SK-N-SH treated with all-trans-retinoic acid at 6 μM for 48 hours (cell line): ENCODE data around the gene HIRA.

Source experiments
- ATAC-seq: fragments of 200-7000 bp; cut with Tn5 transposase; 3 replicates; pipeline ENCODE4 v1.9.1; 2020; ENCODE audit warnings: mild to moderate bottlenecking, moderate library complexity
- ARNTL ChIP-seq: fragments of 450-650 bp; formaldehyde crosslinking; IDR thresholded peaks from 2 replicates; pipeline ENCODE4 v1.5.0; 2020; ENCODE audit warnings: low read depth, mild to moderate bottlenecking, moderate library complexity, borderline replicate concordance
- CSDC2 ChIP-seq: fragments of 250-450 bp; sonication (Bioruptor Pico); IDR thresholded peaks from 2 replicates; pipeline ENCODE4 v1.5.0; 2020; ENCODE audit warnings: mild to moderate bottlenecking, moderate library complexity
- CSRNP3 ChIP-seq: fragments of 250-450 bp; sonication (Bioruptor Pico); IDR thresholded peaks from 2 replicates; pipeline ENCODE4 v1.5.1; 2021; ENCODE audit warnings: mild to moderate bottlenecking, moderate library complexity
- ESRRG ChIP-seq: fragments of 250-450 bp; sonication (Bioruptor Pico); IDR thresholded peaks from 2 replicates; pipeline ENCODE4 v1.6.1; 2021; ENCODE audit warnings: mild to moderate bottlenecking
- GLIS3 ChIP-seq: fragments of 250-450 bp; sonication (Bioruptor Pico); IDR thresholded peaks from 2 replicates; pipeline ENCODE4 v1.5.0; 2020; ENCODE audit warnings: mild to moderate bottlenecking, moderate library complexity
- ISL1 ChIP-seq: fragments of 250-450 bp; sonication (Bioruptor Pico); IDR thresholded peaks from 2 replicates; pipeline ENCODE4 v2.1.2; 2022; ENCODE audit warnings: mild to moderate bottlenecking, moderate library complexity
- OSR1 ChIP-seq: fragments of 250-450 bp; sonication (Bioruptor Pico); IDR thresholded peaks from 2 replicates; pipeline ENCODE4 v1.8.0; 2022; ENCODE audit warnings: moderate library complexity, mild to moderate bottlenecking, inconsistent platforms
- PATZ1 ChIP-seq: fragments of 250-450 bp; sonication (Bioruptor Pico); IDR thresholded peaks from 2 replicates; pipeline ENCODE4 v1.8.0; 2020; ENCODE audit warnings: mild to moderate bottlenecking, moderate library complexity, borderline replicate concordance
- PPARA ChIP-seq: fragments of 250-450 bp; sonication (Bioruptor Pico); IDR thresholded peaks from 2 replicates; pipeline ENCODE4 v1.5.0; 2020; ENCODE audit warnings: mild to moderate bottlenecking, borderline replicate concordance
- RARB ChIP-seq: fragments of 250-450 bp; sonication (Bioruptor Pico); IDR thresholded peaks from 2 replicates; pipeline ENCODE4 v1.8.0; 2021; ENCODE audit warnings: mild to moderate bottlenecking, moderate library complexity
- SNAI2 ChIP-seq: fragments of 250-450 bp; sonication (Bioruptor Pico); IDR thresholded peaks from 2 replicates; pipeline ENCODE4 v1.5.0; 2020; ENCODE audit warnings: mild to moderate bottlenecking, moderate library complexity
- TCF4 ChIP-seq: fragments of 250-450 bp; sonication (Bioruptor Pico); IDR thresholded peaks from 2 replicates; pipeline ENCODE4 v1.8.0; 2021; ENCODE audit warnings: mild to moderate bottlenecking, moderate library complexity, borderline replicate concordance
- ZC3H10 ChIP-seq: fragments of 250-450 bp; sonication (Bioruptor Pico); IDR thresholded peaks from 2 replicates; pipeline ENCODE4 v1.5.1; 2021; ENCODE audit warnings: mild to moderate bottlenecking, moderate library complexity
- ZFP3 ChIP-seq: fragments of 250-450 bp; sonication (Bioruptor Pico); IDR thresholded peaks from 2 replicates; pipeline ENCODE4 v1.5.0; 2020; ENCODE audit warnings: mild to moderate bottlenecking, moderate library complexity
- ZFP30 ChIP-seq: fragments of 450-650 bp; formaldehyde crosslinking; IDR thresholded peaks from 2 replicates; pipeline ENCODE4 v1.5.0; 2022; ENCODE audit warnings: mild to moderate bottlenecking, moderate library complexity
- ZNF565 ChIP-seq: fragments of 450-650 bp; formaldehyde crosslinking; conservative IDR thresholded peaks from 2 replicates; pipeline ENCODE4 v1.5.0; 2020; ENCODE audit warnings: low read depth, mild to moderate bottlenecking, moderate library complexity
- ZNF70 ChIP-seq: fragments of 450-650 bp; formaldehyde crosslinking; IDR thresholded peaks from 2 replicates; pipeline ENCODE4 v1.5.0; 2020; ENCODE audit warnings: mild to moderate bottlenecking, moderate library complexity
- ZNF8 ChIP-seq: fragments of 450-650 bp; formaldehyde crosslinking; IDR thresholded peaks from 2 replicates; pipeline ENCODE4 v1.5.0; 2020; ENCODE audit warnings: mild to moderate bottlenecking, moderate library complexity
- TF ChIP-seq, protein P1 (sequence below): fragments of 250-450 bp; sonication (Bioruptor Pico); IDR thresholded peaks from 2 replicates; pipeline ENCODE4 v1.5.1; 2020; ENCODE audit warnings: low read depth, mild to moderate bottlenecking, moderate library complexity
- TF ChIP-seq, protein P2 (sequence below): fragments of 250-450 bp; sonication (Bioruptor Pico); IDR thresholded peaks from 2 replicates; pipeline ENCODE4 v1.8.0; 2021; ENCODE audit warnings: low read depth, mild to moderate bottlenecking, moderate library complexity, borderline replicate concordance
- TF ChIP-seq, protein P3 (sequence below): fragments of 250-450 bp; sonication (Bioruptor Pico); IDR thresholded peaks from 2 replicates; pipeline ENCODE4 v1.5.0; 2020; ENCODE audit warnings: mild to moderate bottlenecking, moderate library complexity

Gene HIRA, protein sequence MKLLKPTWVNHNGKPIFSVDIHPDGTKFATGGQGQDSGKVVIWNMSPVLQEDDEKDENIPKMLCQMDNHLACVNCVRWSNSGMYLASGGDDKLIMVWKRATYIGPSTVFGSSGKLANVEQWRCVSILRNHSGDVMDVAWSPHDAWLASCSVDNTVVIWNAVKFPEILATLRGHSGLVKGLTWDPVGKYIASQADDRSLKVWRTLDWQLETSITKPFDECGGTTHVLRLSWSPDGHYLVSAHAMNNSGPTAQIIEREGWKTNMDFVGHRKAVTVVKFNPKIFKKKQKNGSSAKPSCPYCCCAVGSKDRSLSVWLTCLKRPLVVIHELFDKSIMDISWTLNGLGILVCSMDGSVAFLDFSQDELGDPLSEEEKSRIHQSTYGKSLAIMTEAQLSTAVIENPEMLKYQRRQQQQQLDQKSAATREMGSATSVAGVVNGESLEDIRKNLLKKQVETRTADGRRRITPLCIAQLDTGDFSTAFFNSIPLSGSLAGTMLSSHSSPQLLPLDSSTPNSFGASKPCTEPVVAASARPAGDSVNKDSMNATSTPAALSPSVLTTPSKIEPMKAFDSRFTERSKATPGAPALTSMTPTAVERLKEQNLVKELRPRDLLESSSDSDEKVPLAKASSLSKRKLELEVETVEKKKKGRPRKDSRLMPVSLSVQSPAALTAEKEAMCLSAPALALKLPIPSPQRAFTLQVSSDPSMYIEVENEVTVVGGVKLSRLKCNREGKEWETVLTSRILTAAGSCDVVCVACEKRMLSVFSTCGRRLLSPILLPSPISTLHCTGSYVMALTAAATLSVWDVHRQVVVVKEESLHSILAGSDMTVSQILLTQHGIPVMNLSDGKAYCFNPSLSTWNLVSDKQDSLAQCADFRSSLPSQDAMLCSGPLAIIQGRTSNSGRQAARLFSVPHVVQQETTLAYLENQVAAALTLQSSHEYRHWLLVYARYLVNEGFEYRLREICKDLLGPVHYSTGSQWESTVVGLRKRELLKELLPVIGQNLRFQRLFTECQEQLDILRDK

GRCh38 chr22:19431649-19432132 lies at the start of gene HIRA:
Gene HIRA (minus strand): TSS chr22:19431733. CDS start chr22:19431476, 257 bp downstream.
- TF ChIP-seq RARB (CRISPR knock-in tag): no peak
- no peak for TF ChIP-seq ESRRG
- TF ChIP-seq TCF4 (CRISPR knock-in tag): no peak
- TF ChIP-seq CSRNP3 (CRISPR knock-in tag): no peak
- no peak for TF ChIP-seq GLIS3 (CRISPR knock-in tag)
- no peak for TF ChIP-seq PPARA (CRISPR knock-in tag)
- TF ChIP-seq ZFP3: no peak
- no peak for TF ChIP-seq ZNF8 (CRISPR knock-in tag)
- TF ChIP-seq CSDC2 (CRISPR knock-in tag): no peak
- TF ChIP-seq, protein P1, sequence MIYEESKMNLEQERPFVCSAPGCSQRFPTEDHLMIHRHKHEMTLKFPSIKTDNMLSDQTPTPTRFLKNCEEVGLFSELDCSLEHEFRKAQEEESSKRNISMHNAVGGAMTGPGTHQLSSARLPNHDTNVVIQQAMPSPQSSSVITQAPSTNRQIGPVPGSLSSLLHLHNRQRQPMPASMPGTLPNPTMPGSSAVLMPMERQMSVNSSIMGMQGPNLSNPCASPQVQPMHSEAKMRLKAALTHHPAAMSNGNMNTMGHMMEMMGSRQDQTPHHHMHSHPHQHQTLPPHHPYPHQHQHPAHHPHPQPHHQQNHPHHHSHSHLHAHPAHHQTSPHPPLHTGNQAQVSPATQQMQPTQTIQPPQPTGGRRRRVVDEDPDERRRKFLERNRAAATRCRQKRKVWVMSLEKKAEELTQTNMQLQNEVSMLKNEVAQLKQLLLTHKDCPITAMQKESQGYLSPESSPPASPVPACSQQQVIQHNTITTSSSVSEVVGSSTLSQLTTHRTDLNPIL (CRISPR knock-in tag): no peak
- TF ChIP-seq, protein P2, sequence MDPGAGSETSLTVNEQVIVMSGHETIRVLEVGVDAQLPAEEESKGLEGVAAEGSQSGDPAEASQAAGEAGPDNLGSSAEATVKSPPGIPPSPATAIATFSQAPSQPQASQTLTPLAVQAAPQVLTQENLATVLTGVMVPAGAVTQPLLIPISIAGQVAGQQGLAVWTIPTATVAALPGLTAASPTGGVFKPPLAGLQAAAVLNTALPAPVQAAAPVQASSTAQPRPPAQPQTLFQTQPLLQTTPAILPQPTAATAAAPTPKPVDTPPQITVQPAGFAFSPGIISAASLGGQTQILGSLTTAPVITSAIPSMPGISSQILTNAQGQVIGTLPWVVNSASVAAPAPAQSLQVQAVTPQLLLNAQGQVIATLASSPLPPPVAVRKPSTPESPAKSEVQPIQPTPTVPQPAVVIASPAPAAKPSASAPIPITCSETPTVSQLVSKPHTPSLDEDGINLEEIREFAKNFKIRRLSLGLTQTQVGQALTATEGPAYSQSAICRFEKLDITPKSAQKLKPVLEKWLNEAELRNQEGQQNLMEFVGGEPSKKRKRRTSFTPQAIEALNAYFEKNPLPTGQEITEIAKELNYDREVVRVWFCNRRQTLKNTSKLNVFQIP (CRISPR knock-in tag): no peak
- TF ChIP-seq PATZ1: no peak
- no peak for TF ChIP-seq ZNF70 (CRISPR knock-in tag)
- TF ChIP-seq, all 23 proteins: peak for 0
- peak; percentile 71 for ATAC-seq

- TF ChIP-seq OSR1 (CRISPR knock-in tag): no peak
- no peak for TF ChIP-seq CSDC2 (CRISPR knock-in tag)
- no peak for ATAC-seq
These were observed 49.3 kb upstream of the HIRA start for GRCh38 chr22:19480789-19481188.

DNA sequence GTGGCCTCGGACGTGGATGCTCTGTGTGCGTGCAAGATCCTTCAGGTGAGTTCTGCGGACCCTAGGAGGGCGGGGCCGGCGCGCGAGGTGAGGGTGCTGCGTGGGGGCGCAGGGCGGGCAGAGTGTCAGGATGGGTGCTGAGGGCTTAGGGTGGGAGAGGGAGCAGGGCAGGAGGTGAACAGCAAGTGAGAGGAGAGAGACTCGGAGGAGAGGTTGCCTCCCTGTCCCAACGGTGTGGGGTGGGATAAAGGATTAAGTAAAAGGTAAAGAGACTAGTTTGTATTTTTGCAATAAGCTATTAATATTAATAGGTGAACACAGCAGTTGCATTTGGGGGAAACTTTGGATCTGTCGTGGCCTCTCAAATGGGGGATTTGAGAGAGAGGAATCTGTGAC lies 48.6 kb upstream of the HIRA start:
- TF ChIP-seq OSR1 (CRISPR knock-in tag): no peak
- no peak for TF ChIP-seq ZFP30 (CRISPR knock-in tag)
- TF ChIP-seq, protein P1 (CRISPR knock-in tag): no peak
- TF ChIP-seq ARNTL (CRISPR knock-in tag): no peak
- TF ChIP-seq SNAI2 (CRISPR knock-in tag): no peak
- TF ChIP-seq TCF4 (CRISPR knock-in tag): no peak
- no peak for TF ChIP-seq ZNF565 (CRISPR knock-in tag)
- TF ChIP-seq RARB (CRISPR knock-in tag): no peak
- no peak for TF ChIP-seq GLIS3 (CRISPR knock-in tag)
- TF ChIP-seq PPARA (CRISPR knock-in tag): no peak
- no peak for TF ChIP-seq ZFP3
- TF ChIP-seq, protein P3, sequence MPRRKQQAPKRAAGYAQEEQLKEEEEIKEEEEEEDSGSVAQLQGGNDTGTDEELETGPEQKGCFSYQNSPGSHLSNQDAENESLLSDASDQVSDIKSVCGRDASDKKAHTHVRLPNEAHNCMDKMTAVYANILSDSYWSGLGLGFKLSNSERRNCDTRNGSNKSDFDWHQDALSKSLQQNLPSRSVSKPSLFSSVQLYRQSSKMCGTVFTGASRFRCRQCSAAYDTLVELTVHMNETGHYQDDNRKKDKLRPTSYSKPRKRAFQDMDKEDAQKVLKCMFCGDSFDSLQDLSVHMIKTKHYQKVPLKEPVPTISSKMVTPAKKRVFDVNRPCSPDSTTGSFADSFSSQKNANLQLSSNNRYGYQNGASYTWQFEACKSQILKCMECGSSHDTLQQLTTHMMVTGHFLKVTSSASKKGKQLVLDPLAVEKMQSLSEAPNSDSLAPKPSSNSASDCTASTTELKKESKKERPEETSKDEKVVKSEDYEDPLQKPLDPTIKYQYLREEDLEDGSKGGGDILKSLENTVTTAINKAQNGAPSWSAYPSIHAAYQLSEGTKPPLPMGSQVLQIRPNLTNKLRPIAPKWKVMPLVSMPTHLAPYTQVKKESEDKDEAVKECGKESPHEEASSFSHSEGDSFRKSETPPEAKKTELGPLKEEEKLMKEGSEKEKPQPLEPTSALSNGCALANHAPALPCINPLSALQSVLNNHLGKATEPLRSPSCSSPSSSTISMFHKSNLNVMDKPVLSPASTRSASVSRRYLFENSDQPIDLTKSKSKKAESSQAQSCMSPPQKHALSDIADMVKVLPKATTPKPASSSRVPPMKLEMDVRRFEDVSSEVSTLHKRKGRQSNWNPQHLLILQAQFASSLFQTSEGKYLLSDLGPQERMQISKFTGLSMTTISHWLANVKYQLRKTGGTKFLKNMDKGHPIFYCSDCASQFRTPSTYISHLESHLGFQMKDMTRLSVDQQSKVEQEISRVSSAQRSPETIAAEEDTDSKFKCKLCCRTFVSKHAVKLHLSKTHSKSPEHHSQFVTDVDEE (CRISPR knock-in tag): no peak
- TF ChIP-seq ESRRG: no peak
- TF ChIP-seq ISL1: no peak
- TF ChIP-seq ZC3H10: no peak
- ATAC-seq: no peak
